Nephron progenitor cell (in vitro differentiated cells): Measurements from ENCODE around the gene TIMM17B.

Experiments
- DNase-seq: peaks from one replicate; pipeline ENCODE4 v3.0.0; 2021
- H3K27ac Mint-ChIP-seq: 2 replicates; pipeline ENCODE4 v1.8.0; 2021; ENCODE audit warnings: mild to moderate bottlenecking, moderate library complexity, mixed read lengths
- H3K27me3 Mint-ChIP-seq: 2 replicates; pipeline ENCODE4 v1.8.0; 2021; ENCODE audit warnings: mild to moderate bottlenecking, low read depth, mixed read lengths; ENCODE audit not compliant: poor library complexity
- H3K36me3 Mint-ChIP-seq: 2 replicates; pipeline ENCODE4 v1.8.0; 2021; ENCODE audit warnings: low read depth, mixed read lengths
- H3K4me1 Mint-ChIP-seq: 2 replicates; pipeline ENCODE4 v1.8.0; 2021; ENCODE audit warnings: mixed read lengths
- H3K4me3 Mint-ChIP-seq: 2 replicates; pipeline ENCODE4 v1.8.0; 2021; ENCODE audit warnings: mild to moderate bottlenecking, moderate library complexity, mixed read lengths
- H3K9me3 Mint-ChIP-seq: 2 replicates; pipeline ENCODE4 v1.8.0; 2021; ENCODE audit warnings: mild to moderate bottlenecking, moderate library complexity, mixed read lengths
- TF ChIP-seq, protein P1 (sequence below): fragments of 200-600 bp; sonication (generic); IDR thresholded peaks from 2 replicates; pipeline ENCODE4 v1.5.0; 2021; ENCODE audit warnings: antibody characterized with exemption

TIMM17B gene

DNA sequence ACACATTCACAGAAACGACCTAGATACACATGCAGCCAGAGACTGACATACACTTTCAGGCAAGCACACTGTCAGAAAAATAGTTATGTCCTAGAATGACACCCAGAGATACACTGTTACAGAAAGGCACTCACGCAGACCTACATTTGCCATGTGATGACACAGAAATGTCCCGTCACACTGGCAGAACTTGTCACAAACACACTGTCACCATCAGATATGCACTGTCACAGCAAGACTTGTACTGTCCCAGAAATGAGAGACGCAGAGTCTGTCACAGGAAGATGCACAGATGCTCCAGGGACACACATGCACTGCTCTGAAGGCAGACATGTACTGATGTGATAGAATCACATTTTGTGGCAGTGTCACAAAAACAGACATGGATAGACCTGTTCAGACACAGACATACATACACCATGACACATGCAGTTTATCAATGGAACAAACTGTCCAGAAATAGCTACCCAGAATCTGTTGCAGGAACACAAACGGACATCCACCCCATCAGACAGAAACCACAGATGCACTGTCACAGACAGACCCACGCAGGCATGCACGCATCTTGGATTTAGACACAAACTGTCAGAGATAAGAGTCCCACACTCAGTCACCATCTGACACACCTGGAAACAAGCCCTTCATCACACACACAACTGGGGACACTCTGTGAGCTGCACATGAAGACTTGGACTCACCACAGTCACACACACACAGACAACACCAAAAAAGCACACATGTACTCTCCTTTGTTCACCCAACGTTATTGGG lies 22.6 kb upstream of the TIMM17B start:
- H3K9me3 Mint-ChIP-seq: peaks cover 38% of the 10 kb centered on the region
- H3K4me3 Mint-ChIP-seq: peak overlapping the region; percentile 91
- H3K36me3 Mint-ChIP-seq: peaks cover 10% of the 10 kb centered on the region
- H3K27ac Mint-ChIP-seq: no peak overlapping the region
- DNase-seq: no peak
- TF ChIP-seq, protein P1, sequence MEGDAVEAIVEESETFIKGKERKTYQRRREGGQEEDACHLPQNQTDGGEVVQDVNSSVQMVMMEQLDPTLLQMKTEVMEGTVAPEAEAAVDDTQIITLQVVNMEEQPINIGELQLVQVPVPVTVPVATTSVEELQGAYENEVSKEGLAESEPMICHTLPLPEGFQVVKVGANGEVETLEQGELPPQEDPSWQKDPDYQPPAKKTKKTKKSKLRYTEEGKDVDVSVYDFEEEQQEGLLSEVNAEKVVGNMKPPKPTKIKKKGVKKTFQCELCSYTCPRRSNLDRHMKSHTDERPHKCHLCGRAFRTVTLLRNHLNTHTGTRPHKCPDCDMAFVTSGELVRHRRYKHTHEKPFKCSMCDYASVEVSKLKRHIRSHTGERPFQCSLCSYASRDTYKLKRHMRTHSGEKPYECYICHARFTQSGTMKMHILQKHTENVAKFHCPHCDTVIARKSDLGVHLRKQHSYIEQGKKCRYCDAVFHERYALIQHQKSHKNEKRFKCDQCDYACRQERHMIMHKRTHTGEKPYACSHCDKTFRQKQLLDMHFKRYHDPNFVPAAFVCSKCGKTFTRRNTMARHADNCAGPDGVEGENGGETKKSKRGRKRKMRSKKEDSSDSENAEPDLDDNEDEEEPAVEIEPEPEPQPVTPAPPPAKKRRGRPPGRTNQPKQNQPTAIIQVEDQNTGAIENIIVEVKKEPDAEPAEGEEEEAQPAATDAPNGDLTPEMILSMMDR: no peak
- H3K27me3 Mint-ChIP-seq: peaks cover 5% of the 10 kb centered on the region
- H3K4me1 Mint-ChIP-seq: peaks cover 33% of the 10 kb centered on the region

- Mint-ChIP-seq H3K9me3 (peaks cover 41% of the 10 kb centered on the region), H3K4me1 (peaks cover 33% of the 10 kb centered on the region), H3K27ac (peak overlapping the region; percentile 91), H3K27me3 (peaks cover 5% of the 10 kb centered on the region), H3K36me3 (peaks cover 6% of the 10 kb centered on the region), H3K4me3 (peak overlapping the region; percentile 91)
- DNase-seq: no peak
- TF ChIP-seq, protein P1: no peak
Observed at GRCh38 chrX:48919360-48919841, 21.8 kb upstream of the TIMM17B start.

GRCh38 chrX:48918643-48919340 lies 21.2 kb upstream of the TIMM17B start, which contains the start of gene PIM2:
PIM2 (minus strand) TSS chrX:48919024; CDS start chrX:48918834, 190 bp downstream.
- peaks cover 5% of the 10 kb centered on the region for H3K27me3 Mint-ChIP-seq
- H3K9me3 Mint-ChIP-seq: peaks cover 41% of the 10 kb centered on the region
- H3K4me3 Mint-ChIP-seq: peak within 1 kb of the TSS; percentile 91
- peak; percentile 92 for DNase-seq
- peaks cover 3% of the 10 kb centered on the region for H3K36me3 Mint-ChIP-seq
- TF ChIP-seq, protein P1: no peak
- H3K27ac Mint-ChIP-seq: peak within 1 kb of the TSS; percentile 91
- H3K4me1 Mint-ChIP-seq: peaks cover 33% of the 10 kb centered on the region

GRCh38 chrX:48918301-48918642 lies 20.7 kb upstream of the TIMM17B start:
- Mint-ChIP-seq H3K27me3 (peaks cover 5% of the 10 kb centered on the region), H3K27ac (peak overlapping the region; percentile 36), H3K4me1 (peaks cover 33% of the 10 kb centered on the region), H3K36me3 (peaks cover 3% of the 10 kb centered on the region), H3K4me3 (peak overlapping the region; percentile 91), H3K9me3 (peaks cover 41% of the 10 kb centered on the region)
- DNase-seq: no peak
- TF ChIP-seq, protein P1: no peak

DNA sequence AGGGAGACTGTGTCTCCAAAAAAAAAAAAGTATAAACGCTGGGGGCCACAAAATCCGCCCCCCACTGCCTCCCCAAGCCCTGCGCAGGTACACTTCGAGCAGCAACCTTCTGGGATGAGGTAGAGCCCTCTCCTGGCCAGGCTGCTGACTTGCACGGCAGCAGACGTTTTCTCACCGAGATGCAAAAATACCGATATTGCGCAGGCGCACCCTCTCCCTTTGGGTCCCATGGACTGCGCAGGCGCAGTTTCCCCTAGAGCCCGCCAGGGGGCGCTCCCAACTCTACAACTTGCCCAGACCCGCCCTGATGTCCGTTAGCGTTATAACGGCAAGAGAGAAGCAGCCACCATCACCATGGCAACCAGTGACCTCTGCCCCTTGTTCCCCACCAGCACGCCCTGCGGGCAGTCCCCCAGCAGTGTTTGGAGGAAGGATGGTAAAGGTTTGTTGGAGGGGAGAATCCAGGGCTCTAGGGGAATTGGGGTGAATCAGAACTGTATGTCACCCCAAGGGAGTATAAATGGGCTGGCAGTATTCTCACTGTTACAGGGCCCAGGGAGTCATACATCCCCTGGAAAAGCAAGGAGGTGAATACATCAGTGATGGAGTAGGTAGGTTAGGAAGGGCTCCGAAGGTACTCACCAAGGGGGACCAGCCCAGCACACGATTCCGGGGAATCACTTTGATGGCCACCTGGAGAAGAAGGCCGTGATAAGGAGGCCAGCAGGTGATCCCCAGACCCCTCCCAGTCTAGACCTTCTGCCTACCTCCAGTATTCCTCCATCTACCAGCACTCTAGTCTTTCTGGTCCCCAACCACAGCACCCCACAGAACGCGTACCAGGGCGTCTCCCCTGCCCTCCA lies 19.8 kb upstream of the TIMM17B start:
- Mint-ChIP-seq H3K27ac (peak overlapping the region; percentile 89), H3K4me3 (peak overlapping the region; percentile 91), H3K36me3 (peaks cover 3% of the 10 kb centered on the region), H3K4me1 (peaks cover 37% of the 10 kb centered on the region), H3K9me3 (peaks cover 45% of the 10 kb centered on the region), H3K27me3 (peaks cover 7% of the 10 kb centered on the region)
- TF ChIP-seq, protein P1: peak; percentile 95
- DNase-seq: peak; percentile 92
